Colonic mucosa (tissue), 4 donors: Measurements from ENCODE around the gene DDRGK1. TPM values are rescaled to one million over a fixed set of nuclear protein-coding genes. Genes with fewer than 3 reads are reported as not detected.
"Not testable (repeated sequence)": the region's sequence is repeated elsewhere in the genome, so short reads cannot be mapped to it uniquely, and the experiment has no call there.

ENCODE experiments used
- DNase-seq: peaks from one replicate; pipeline ENCODE4 v3.0.0-alpha.2; 2020
- H3K27ac ChIP-seq: fragments of 200-600 bp; one replicate; pipeline ENCODE4 v1.8.0; 2021
- H3K27me3 ChIP-seq: fragments of 200-600 bp; one replicate; pipeline ENCODE4 v1.8.0; 2021
- H3K36me3 ChIP-seq: fragments of 200-600 bp; one replicate; pipeline ENCODE4 v1.8.0; 2021
- H3K4me1 ChIP-seq: fragments of 200-600 bp; one replicate; pipeline ENCODE4 v1.8.0; 2021; ENCODE audit warnings: mild to moderate bottlenecking
- H3K4me3 ChIP-seq: fragments of 200-600 bp; one replicate; pipeline ENCODE4 v1.8.0; 2021
- H3K9ac ChIP-seq, 2 donors: one replicate each; pipeline ENCODE4 v1.7.0; 2013; ENCODE audit warnings: control low read depth in 2 of 2, low read depth in 2 of 2, low read length in 2 of 2
- H3K9me3 ChIP-seq: fragments of 200-600 bp; one replicate; pipeline ENCODE4 v1.8.0; 2021
- intact Hi-C: fragments of 100-400 bp; cut with DNase I; formaldehyde crosslinking; loops from one replicate; pipeline ENCODE4 v1.14.1; 2022
- total RNA-seq, 2 donors: library from RNA; stranded (reverse); fragmentation: NEBNext Ultra II Directional in 1 of 2; extraction: Animal tissue kit (Norgen Biotek cat#: 25700) in 1 of 2; gene quantifications; one replicate each; pipeline ENCODE4 v1.2.1, GENCODE V29; 2021
- TF ChIP-seq, protein P1 (sequence below): fragments of 200-600 bp; IDR thresholded peaks from one replicate; pipeline ENCODE4 v1.8.0; 2022; ENCODE audit warnings: antibody characterized with exemption, mild to moderate bottlenecking
- donor health status: healthy.
- donor health status: DM: no; HTN: no; CAD: no.
- donor health status: DM: no; HTN: no; CAD: no.

DDRGK1 gene
- total RNA-seq, 2 donors from 2014 or later: 57.8 to 88.6 TPM

DNA sequence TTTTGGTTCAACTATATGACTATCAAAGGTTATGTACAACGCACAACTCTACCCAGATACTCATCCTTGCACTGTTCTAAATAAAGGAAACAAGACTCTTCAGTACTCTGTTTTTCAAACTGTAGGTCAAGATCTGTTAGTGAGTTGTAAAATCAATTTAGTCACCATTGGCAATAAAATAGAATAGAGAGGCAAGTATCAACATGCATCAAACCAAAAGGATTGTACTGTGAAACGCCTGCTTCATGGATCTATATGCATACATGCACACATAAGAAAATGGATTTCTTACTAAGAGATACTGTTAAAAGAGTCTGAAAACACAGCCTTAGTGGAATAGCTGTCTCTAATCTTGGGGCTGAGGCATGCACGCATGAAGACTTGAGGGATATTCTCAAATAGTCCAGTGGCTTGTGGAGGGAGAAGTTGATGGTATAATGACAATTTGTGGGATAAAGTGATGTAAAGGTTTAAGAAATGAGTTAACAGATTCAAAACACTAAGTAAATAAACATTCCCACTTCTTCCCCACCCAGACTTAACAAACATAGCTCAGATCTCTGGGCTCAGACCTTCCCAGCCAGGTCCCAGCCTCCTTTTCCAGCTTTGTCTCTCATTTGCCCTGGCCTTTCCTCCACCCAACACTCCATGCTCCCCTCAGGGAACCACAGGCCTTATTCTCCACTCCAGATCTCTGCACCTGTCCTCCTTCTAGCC, 20.4 kb downstream of the DDRGK1 start:
- Histone ChIP-seq H3K9ac (no peak overlapping the region), H3K36me3 (no peaks in the 10 kb centered on the region), H3K27me3 (no peaks in the 10 kb centered on the region), H3K9me3 (no peaks in the 10 kb centered on the region), H3K27ac (no peak overlapping the region), H3K4me3 (no peak overlapping the region), H3K4me1 (no peaks in the 10 kb centered on the region)
- DNase-seq: no peak
- intact Hi-C loops: no loop called here
- TF ChIP-seq, protein P1, sequence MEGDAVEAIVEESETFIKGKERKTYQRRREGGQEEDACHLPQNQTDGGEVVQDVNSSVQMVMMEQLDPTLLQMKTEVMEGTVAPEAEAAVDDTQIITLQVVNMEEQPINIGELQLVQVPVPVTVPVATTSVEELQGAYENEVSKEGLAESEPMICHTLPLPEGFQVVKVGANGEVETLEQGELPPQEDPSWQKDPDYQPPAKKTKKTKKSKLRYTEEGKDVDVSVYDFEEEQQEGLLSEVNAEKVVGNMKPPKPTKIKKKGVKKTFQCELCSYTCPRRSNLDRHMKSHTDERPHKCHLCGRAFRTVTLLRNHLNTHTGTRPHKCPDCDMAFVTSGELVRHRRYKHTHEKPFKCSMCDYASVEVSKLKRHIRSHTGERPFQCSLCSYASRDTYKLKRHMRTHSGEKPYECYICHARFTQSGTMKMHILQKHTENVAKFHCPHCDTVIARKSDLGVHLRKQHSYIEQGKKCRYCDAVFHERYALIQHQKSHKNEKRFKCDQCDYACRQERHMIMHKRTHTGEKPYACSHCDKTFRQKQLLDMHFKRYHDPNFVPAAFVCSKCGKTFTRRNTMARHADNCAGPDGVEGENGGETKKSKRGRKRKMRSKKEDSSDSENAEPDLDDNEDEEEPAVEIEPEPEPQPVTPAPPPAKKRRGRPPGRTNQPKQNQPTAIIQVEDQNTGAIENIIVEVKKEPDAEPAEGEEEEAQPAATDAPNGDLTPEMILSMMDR: no peak

GRCh38 chr20:3182429-3182828, 22.1 kb downstream of the DDRGK1 start:
- H3K9ac ChIP-seq, H3K36me3 ChIP-seq, H3K27ac ChIP-seq, H3K4me3 ChIP-seq, H3K27me3 ChIP-seq, intact Hi-C loops, DNase-seq, H3K9me3 ChIP-seq, H3K4me1 ChIP-seq: not testable (repeated sequence)

GRCh38 chr20:3181270-3181669, 23.2 kb downstream of the DDRGK1 start:
- Histone ChIP-seq H3K27ac (no peak overlapping the region), H3K9ac (no peak overlapping the region), H3K36me3 (no peaks in the 10 kb centered on the region), H3K27me3 (no peaks in the 10 kb centered on the region), H3K4me1 (no peaks in the 10 kb centered on the region), H3K9me3 (no peaks in the 10 kb centered on the region), H3K4me3 (no peak overlapping the region)
- intact Hi-C loops: no loop called here
- DNase-seq: no peak
- TF ChIP-seq, protein P1: no peak

- TF ChIP-seq, protein P1: no peak
These were observed 24.2 kb downstream of the DDRGK1 start for GRCh38 chr20:3180319-3180718.

GRCh38 chr20:3177746-3178485, 26.6 kb downstream of the DDRGK1 start:
- Histone ChIP-seq H3K9ac (no peak overlapping the region), H3K27me3 (no peaks in the 10 kb centered on the region), H3K36me3 (no peaks in the 10 kb centered on the region), H3K4me1 (no peaks in the 10 kb centered on the region), H3K4me3 (no peak overlapping the region), H3K9me3 (no peaks in the 10 kb centered on the region), H3K27ac (no peak overlapping the region)
- TF ChIP-seq, protein P1: no peak
- no peak for DNase-seq
- intact Hi-C loops: no loop called here

More at GRCh38 chr20:3180319-3180718, 24.2 kb downstream of the DDRGK1 start:
- Histone ChIP-seq H3K9me3 (no peaks in the 10 kb centered on the region), H3K9ac (no peak overlapping the region), H3K27me3 (no peaks in the 10 kb centered on the region), H3K36me3 (no peaks in the 10 kb centered on the region), H3K4me1 (no peaks in the 10 kb centered on the region), H3K27ac (no peak overlapping the region), H3K4me3 (no peak overlapping the region)
- intact Hi-C loops: no loop called here
- DNase-seq: no peak

- no peak overlapping the region for H3K9ac ChIP-seq
- no peak for DNase-seq
- no peak overlapping the region for H3K4me3 ChIP-seq
- no peak overlapping the region for H3K27ac ChIP-seq
- intact Hi-C loops: no loop called here
- no peaks in the 10 kb centered on the region for H3K4me1 ChIP-seq
- H3K9me3 ChIP-seq: no peaks in the 10 kb centered on the region
- H3K36me3 ChIP-seq: no peaks in the 10 kb centered on the region
- TF ChIP-seq, protein P1: no peak
- H3K27me3 ChIP-seq: peaks cover 4% of the 10 kb centered on the region
These were observed 29.2 kb downstream of the DDRGK1 start for GRCh38 chr20:3175270-3175669.
